Neuronal stem cell (in vitro differentiated cells): ENCODE measurements around the gene CYTL1.
"Not testable (repeated sequence)": the region's sequence is repeated elsewhere in the genome, so short reads cannot be mapped to it uniquely, and the experiment has no call there.

Experiments used
- DNase-seq: peaks from one replicate; pipeline ENCODE4 v3.0.0-alpha.2; 2013; ENCODE audit warnings: low spot score
- H2AFZ ChIP-seq: one replicate; pipeline ENCODE4 v1.6.1; 2013; ENCODE audit warnings: mild to moderate bottlenecking, low read length, inconsistent platforms
- H2AK5ac ChIP-seq: 2 replicates; pipeline ENCODE4 v1.6.1; 2013; ENCODE audit warnings: low read depth, mild to moderate bottlenecking, inconsistent platforms, low read length, moderate library complexity, mixed read lengths
- H2BK120ac ChIP-seq: 2 replicates; pipeline ENCODE4 v1.6.1; 2013; ENCODE audit warnings: low read depth, mild to moderate bottlenecking, inconsistent platforms, low read length, moderate library complexity, mixed read lengths
- H2BK12ac ChIP-seq: one replicate; pipeline ENCODE4 v1.6.1; 2013; ENCODE audit warnings: low read length, inconsistent platforms
- H2BK15ac ChIP-seq: 2 replicates; pipeline ENCODE4 v1.6.1; 2013; ENCODE audit warnings: mild to moderate bottlenecking, low read length, inconsistent platforms, mixed read lengths
- H2BK5ac ChIP-seq: one replicate; pipeline ENCODE4 v1.6.1; 2013; ENCODE audit warnings: inconsistent platforms, mild to moderate bottlenecking, low read length, moderate library complexity
- H3K14ac ChIP-seq: one replicate; pipeline ENCODE4 v1.6.1; 2013; ENCODE audit warnings: low read length, inconsistent platforms
- H3K18ac ChIP-seq: 2 replicates; pipeline ENCODE4 v1.6.1; 2013; ENCODE audit warnings: low read length, inconsistent platforms
- H3K23ac ChIP-seq: 2 replicates; pipeline ENCODE4 v1.6.1; 2013; ENCODE audit warnings: low read depth, mild to moderate bottlenecking, mixed read lengths, low read length, inconsistent platforms; ENCODE audit not compliant: poor library complexity
- H3K27ac ChIP-seq: replicated peaks from 3 replicates; pipeline ENCODE4 v1.5.1; 2013; ENCODE audit warnings: low read length, inconsistent platforms
- H3K27me3 ChIP-seq, 3 experiments: 2 replicates each; pipeline ENCODE4 v1.6.1; 2013; ENCODE audit warnings: low read length in 3 of 3, mild to moderate bottlenecking in 2 of 3, inconsistent platforms in 1 of 3, low read depth in 1 of 3, mixed read lengths in 1 of 3, moderate library complexity in 1 of 3; ENCODE audit not compliant: control insufficient read depth in 3 of 3, insufficient read depth in 3 of 3
- H3K36me3 ChIP-seq, 2 donors: replicated peaks in 1 of 2; 2 replicates each; pipeline ENCODE4 v1.6.1; 2013; ENCODE audit warnings: low read length in 2 of 2; ENCODE audit not compliant: control insufficient read depth in 2 of 2, insufficient read depth in 2 of 2
- H3K4ac ChIP-seq: 2 replicates; pipeline ENCODE4 v1.6.1; 2013; ENCODE audit warnings: inconsistent platforms, mild to moderate bottlenecking, low read length, moderate library complexity
- H3K4me1 ChIP-seq, 2 donors: 1 replicate in 1 of 2; 2 replicates in 1 of 2; pipeline ENCODE4 v1.6.1; 2013; ENCODE audit warnings: low read length in 2 of 2, low read depth in 1 of 2; ENCODE audit not compliant: control insufficient read depth in 2 of 2, insufficient read depth in 1 of 2
- H3K4me2 ChIP-seq: one replicate; pipeline ENCODE4 v1.6.1; 2013; ENCODE audit warnings: mild to moderate bottlenecking, low read length, inconsistent platforms; ENCODE audit not compliant: insufficient read depth, poor library complexity, severe bottlenecking
- H3K4me3 ChIP-seq, 2 donors: 2 replicates each; pipeline ENCODE4 v1.5.1; 2013; ENCODE audit warnings: low read length in 2 of 2, mild to moderate bottlenecking in 2 of 2, inconsistent platforms in 1 of 2, moderate library complexity in 1 of 2
- H3K79me1 ChIP-seq: one replicate; pipeline ENCODE4 v1.6.1; 2013; ENCODE audit warnings: low read depth, mild to moderate bottlenecking, inconsistent platforms, low read length, moderate library complexity
- H3K9ac ChIP-seq: one replicate; pipeline ENCODE4 v1.6.1; 2013; ENCODE audit warnings: mild to moderate bottlenecking, low read depth, low read length, inconsistent platforms; ENCODE audit not compliant: poor library complexity
- H3K9me3 ChIP-seq, 2 donors: replicated peaks in 1 of 2; 2 replicates each; pipeline versions ENCODE3 to v1.6.1; 2013; ENCODE audit warnings: low read length in 2 of 2, mild to moderate bottlenecking in 2 of 2, inconsistent platforms in 1 of 2, low read depth in 1 of 2, mixed read lengths in 1 of 2, moderate library complexity in 1 of 2; ENCODE audit not compliant: control insufficient read depth in 2 of 2, insufficient read depth in 1 of 2
- H4K8ac ChIP-seq: one replicate; pipeline ENCODE4 v1.6.1; 2013; ENCODE audit warnings: low read depth, mild to moderate bottlenecking, inconsistent platforms, low read length, moderate library complexity
- H4K91ac ChIP-seq: one replicate; pipeline ENCODE4 v1.6.1; 2013; ENCODE audit warnings: low read length, low read depth, mild to moderate bottlenecking, inconsistent platforms; ENCODE audit not compliant: poor library complexity
- WGBS, 2 donors: extraction: QIAGEN DNeasy Blood & Tissue Kit; methylation state at CpG; one replicate each; pipeline ENCODE4 v1.1.7; 2013; ENCODE audit warnings: missing lambda C conversion rate in 2 of 2, mixed read lengths in 1 of 2; ENCODE audit not compliant: insufficient read length in 2 of 2, insufficient replicate concordance in 1 of 2; ENCODE audit errors: extremely low coverage in 2 of 2; 5-methylcytosine and 5-hydroxymethylcytosine counted together

The CYTL1 gene

DNA sequence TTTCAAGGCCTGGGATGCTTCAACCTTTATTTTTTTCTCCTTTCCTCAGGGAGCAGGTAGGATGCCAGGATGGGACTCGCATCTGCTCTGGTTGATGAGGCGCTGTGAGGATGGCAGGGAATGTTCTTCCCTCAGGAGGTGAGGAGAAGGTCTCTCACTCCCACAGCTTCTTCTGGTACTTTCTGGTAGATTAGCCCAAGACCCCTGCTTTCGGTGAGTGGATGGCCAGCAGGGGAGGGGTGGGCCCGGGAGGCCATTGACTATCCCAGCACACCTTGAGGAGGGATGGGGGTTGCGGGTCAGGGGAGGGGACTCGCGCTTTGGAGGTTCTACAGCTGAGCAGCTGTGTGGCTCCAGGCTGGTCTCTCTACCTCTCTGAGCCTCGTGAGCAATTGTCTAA, 14.8 kb downstream of the CYTL1 start:
- Histone ChIP-seq H3K27ac (no peak overlapping the region), H2BK15ac (no peak overlapping the region), H3K9ac (no peak overlapping the region), H2AK5ac (no peak overlapping the region), H3K18ac (no peak overlapping the region), H2AFZ (no peak overlapping the region), H3K4me3 (no peak overlapping the region), H3K27me3 (no peaks in the 10 kb centered on the region), H2BK120ac (no peak overlapping the region), H3K23ac (no peak overlapping the region), H4K8ac (no peak overlapping the region), H3K79me1 (no peaks in the 10 kb centered on the region), H3K4me1 (no peaks in the 10 kb centered on the region), H3K36me3 (no peaks in the 10 kb centered on the region), H2BK12ac (no peak overlapping the region), H3K4me2 (no peak overlapping the region), H3K14ac (no peak overlapping the region), H2BK5ac (no peak overlapping the region), H3K9me3 (no peaks in the 10 kb centered on the region), H3K4ac (no peak overlapping the region), H4K91ac (no peak overlapping the region)
- no CpG with 5 or more reads among the region's 8 CpGs for WGBS, 2 donors
- no peak for DNase-seq

DNA sequence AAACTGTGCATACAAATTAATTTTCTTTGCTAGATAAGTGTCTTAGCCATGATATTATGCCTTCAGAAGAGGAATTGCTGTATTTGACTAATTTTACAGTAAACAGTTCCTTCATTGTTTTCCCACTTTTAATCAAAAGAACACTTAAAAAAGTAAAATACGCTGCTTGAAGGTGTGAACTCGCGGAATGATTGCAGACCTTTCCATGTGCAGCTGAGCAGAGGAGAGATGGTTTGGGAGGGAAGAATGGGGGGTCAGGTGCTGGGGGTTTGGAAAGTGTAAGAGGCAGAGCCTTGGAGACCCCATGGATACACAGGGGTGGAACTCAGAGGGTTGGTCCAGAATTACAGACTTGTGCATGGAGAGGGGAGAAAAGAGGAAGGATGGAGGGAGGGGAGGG, 15.3 kb downstream of the CYTL1 start:
- H3K36me3 ChIP-seq, result no peaks in the 10 kb centered on the region
- no peaks in the 10 kb centered on the region for H3K27me3 ChIP-seq
- H4K8ac ChIP-seq, result no peak overlapping the region
- no peak overlapping the region for H2BK15ac ChIP-seq
- no peak overlapping the region for H3K4me2 ChIP-seq
- no peaks in the 10 kb centered on the region for H3K79me1 ChIP-seq
- no peak overlapping the region for H3K4me3 ChIP-seq
- H2BK120ac ChIP-seq, result no peak overlapping the region
- H4K91ac ChIP-seq, result no peak overlapping the region
- H3K9me3 ChIP-seq, result no peaks in the 10 kb centered on the region
- H2BK5ac ChIP-seq, result no peak overlapping the region
- H3K4ac ChIP-seq, result no peak overlapping the region
- no peak overlapping the region for H3K27ac ChIP-seq
- DNase-seq, result no peak
- H2AK5ac ChIP-seq, result no peak overlapping the region
- H3K4me1 ChIP-seq, result no peaks in the 10 kb centered on the region
- WGBS, 2 donors, result no CpG with 5 or more reads among the region's 3 CpGs
- H3K9ac ChIP-seq, result no peak overlapping the region
- no peak overlapping the region for H2BK12ac ChIP-seq
- no peak overlapping the region for H3K18ac ChIP-seq
- H3K14ac ChIP-seq, result no peak overlapping the region
- no peak overlapping the region for H3K23ac ChIP-seq
- H2AFZ ChIP-seq, result no peak overlapping the region

DNA sequence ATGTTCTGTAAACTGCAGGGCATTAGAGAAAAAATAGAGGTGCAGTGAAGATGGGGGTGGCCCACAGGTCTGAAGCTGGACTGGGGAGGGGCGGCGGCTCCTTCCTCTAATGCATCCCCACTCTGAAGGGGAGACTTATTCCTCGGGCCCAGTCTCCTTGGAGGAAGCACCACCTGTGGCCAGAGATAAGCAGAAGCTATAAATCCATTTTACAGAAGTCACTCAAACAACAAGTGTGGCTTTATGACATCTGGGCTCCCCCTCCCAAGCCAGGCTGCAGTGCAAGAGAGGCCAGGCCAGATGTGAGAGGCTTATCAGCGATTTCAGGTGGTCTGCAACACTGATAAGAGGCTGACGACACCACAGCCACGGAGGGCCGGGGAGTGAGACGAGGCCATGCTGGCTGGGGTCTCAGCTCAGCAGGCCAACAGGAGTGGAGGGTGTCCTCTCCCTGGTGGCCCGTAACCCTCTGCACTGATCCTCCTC, 15.8 kb downstream of the CYTL1 start:
- Histone ChIP-seq H3K18ac (no peak overlapping the region), H3K14ac (no peak overlapping the region), H3K23ac (no peak overlapping the region), H4K8ac (no peak overlapping the region), H3K4me1 (no peaks in the 10 kb centered on the region), H3K4me2 (no peak overlapping the region), H3K79me1 (no peaks in the 10 kb centered on the region), H3K27ac (no peak overlapping the region), H2AK5ac (no peak overlapping the region), H2BK5ac (no peak overlapping the region), H3K36me3 (no peaks in the 10 kb centered on the region), H2BK12ac (no peak overlapping the region), H2BK120ac (no peak overlapping the region), H3K27me3 (no peaks in the 10 kb centered on the region), H2BK15ac (no peak overlapping the region), H3K9ac (no peak overlapping the region), H3K4me3 (no peak overlapping the region), H4K91ac (no peak overlapping the region), H3K4ac (no peak overlapping the region), H3K9me3 (no peaks in the 10 kb centered on the region), H2AFZ (no peak overlapping the region)
- WGBS, 2 donors, result no CpG with 5 or more reads among the region's 9 CpGs
- no peak for DNase-seq

DNA sequence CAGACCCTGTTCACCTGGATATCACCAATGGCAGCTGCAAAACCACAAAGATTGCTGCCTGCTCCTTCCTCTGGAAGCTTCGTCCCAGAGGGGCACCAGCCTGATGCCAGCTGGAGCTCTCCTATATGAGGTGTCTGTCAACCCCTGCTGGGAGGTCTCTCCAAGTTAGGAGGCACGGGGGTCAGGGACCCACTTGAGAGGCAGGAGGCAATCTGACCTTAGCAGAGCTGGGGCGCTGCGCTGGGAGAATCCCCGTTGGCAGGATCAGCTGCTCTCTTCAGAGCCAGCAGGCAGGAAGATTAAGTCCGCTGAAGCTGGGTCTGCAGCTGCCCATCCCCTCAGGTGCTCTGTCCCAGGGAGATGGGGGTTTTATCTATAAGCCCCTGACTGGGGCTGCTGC, 17.6 kb downstream of the CYTL1 start:
- not testable (repeated sequence) for H2BK12ac ChIP-seq, H3K4ac ChIP-seq, H4K8ac ChIP-seq, H3K18ac ChIP-seq, H2AFZ ChIP-seq, H2BK120ac ChIP-seq, H3K79me1 ChIP-seq, H3K27me3 ChIP-seq, H3K27ac ChIP-seq, H2BK15ac ChIP-seq, H3K4me2 ChIP-seq, H3K36me3 ChIP-seq, H4K91ac ChIP-seq, H3K4me1 ChIP-seq, H2BK5ac ChIP-seq, H3K9ac ChIP-seq, H3K14ac ChIP-seq, DNase-seq, H3K4me3 ChIP-seq, H3K23ac ChIP-seq, H2AK5ac ChIP-seq, H3K9me3 ChIP-seq
- no CpG with 5 or more reads among the region's 6 CpGs for WGBS, 2 donors
